Measurements from ENCODE around the gene CACNG1.

- TF ChIP-seq CTCF (optimal IDR thresholded peaks at IDR 0.05 in 1 of 3, IDR thresholded peaks at IDR 0.05 in 1 of 3, conservative IDR thresholded peaks at IDR 0.05 in 1 of 3; ENCODE audit: extremely low read depth in 1 of 3, insufficient read depth in 2 of 3, low read length in 3 of 3) (no peak), EZH2 (IDR thresholded peaks at IDR 0.05; ENCODE audit: low read length) (no peak)
These were observed 28.2 kb upstream of the CACNG1 start for GRCh38 chr17:67016039-67016762.

Measured in keratinocyte (primary cell).